HepG2 (cell line): ENCODE data around the gene POLR1H. TPM values are rescaled to one million over a fixed set of nuclear protein-coding genes. Genes with fewer than 3 reads are reported as not detected.
A peak's percentile ranks its signal among the peaks of the same experiment; 100 is the strongest.

Experiments
- ATF1 ChIP-seq: IDR thresholded peaks from 2 replicates; pipeline ENCODE4 v1.6.1; 2016; ENCODE audit warnings: mild to moderate bottlenecking, control low read depth
- DDIT3 ChIP-seq: sonication (generic); formaldehyde crosslinking; IDR thresholded peaks from 2 replicates; pipeline ENCODE4 v1.4.0; 2020; ENCODE audit warnings: mild to moderate bottlenecking, missing genetic modification reagents
- ESRRA ChIP-seq: sonication (generic); formaldehyde crosslinking; IDR thresholded peaks from 2 replicates; pipeline ENCODE4 v1.5.1; 2020; ENCODE audit warnings: mild to moderate bottlenecking, low read depth, missing genetic modification reagents
- GATAD2A ChIP-seq: IDR thresholded peaks from 2 replicates; pipeline ENCODE4 v1.6.1; 2016
- HDAC1 ChIP-seq: sonication (generic); formaldehyde crosslinking; IDR thresholded peaks from 2 replicates; pipeline ENCODE4 v1.5.1; 2020; ENCODE audit warnings: mild to moderate bottlenecking, missing genetic modification reagents
- HMG20A ChIP-seq: IDR thresholded peaks from 2 replicates; pipeline ENCODE4 v1.6.1; 2016; ENCODE audit warnings: borderline replicate concordance
- HNF4A ChIP-seq: sonication (generic); formaldehyde crosslinking; IDR thresholded peaks from 2 replicates; pipeline ENCODE4 v1.4.0; 2020; ENCODE audit warnings: missing genetic modification reagents
- IKZF4 ChIP-seq: sonication (generic); formaldehyde crosslinking; IDR thresholded peaks from 2 replicates; pipeline ENCODE4 v1.5.1; 2020; ENCODE audit warnings: borderline replicate concordance, mild to moderate bottlenecking, low read depth, missing genetic modification reagents; ENCODE audit errors: not compliant biosample characterization
- MBD4 ChIP-seq: IDR thresholded peaks from 2 replicates; pipeline ENCODE4 v1.6.1; 2012; ENCODE audit warnings: low read length, inconsistent platforms, borderline replicate concordance
- NR2C2 ChIP-seq: sonication (generic); formaldehyde crosslinking; IDR thresholded peaks from 2 replicates; pipeline ENCODE4 v1.4.0; 2020; ENCODE audit warnings: missing genetic modification reagents, mild to moderate bottlenecking, moderate library complexity, borderline replicate concordance
- POGZ ChIP-seq: sonication (generic); formaldehyde crosslinking; IDR thresholded peaks from 2 replicates; pipeline ENCODE4 v1.4.0; 2020; ENCODE audit warnings: mild to moderate bottlenecking, missing genetic modification reagents
- RARA ChIP-seq: IDR thresholded peaks from 2 replicates; pipeline ENCODE4 v1.6.1; 2016; ENCODE audit warnings: missing genetic modification reagents, missing compliant biosample characterization
- RBAK ChIP-seq: sonication (generic); formaldehyde crosslinking; IDR thresholded peaks from 2 replicates; pipeline ENCODE4 v1.5.1; 2020; ENCODE audit warnings: mild to moderate bottlenecking, missing genetic modification reagents
- ZNF44 ChIP-seq: sonication (generic); formaldehyde crosslinking; IDR thresholded peaks from 2 replicates; pipeline ENCODE4 v1.5.1; 2020; ENCODE audit warnings: mild to moderate bottlenecking, missing genetic modification reagents
- ZNF543 ChIP-seq: sonication (generic); formaldehyde crosslinking; IDR thresholded peaks from 2 replicates; pipeline ENCODE4 v1.4.0; 2020; ENCODE audit warnings: mild to moderate bottlenecking, missing genetic modification reagents
- ZNF558 ChIP-seq: sonication (generic); formaldehyde crosslinking; IDR thresholded peaks from 2 replicates; pipeline ENCODE4 v1.9.0; 2022; ENCODE audit warnings: mild to moderate bottlenecking, missing genetic modification reagents, borderline replicate concordance
- ZNF563 ChIP-seq: sonication (generic); formaldehyde crosslinking; IDR thresholded peaks from 2 replicates; pipeline ENCODE4 v1.8.0; 2022; ENCODE audit warnings: mild to moderate bottlenecking, moderate library complexity, missing genetic modification reagents
- polyA plus RNA-seq, 8 experiments: library from polyadenylated mRNA; depleted of rRNA in 3 of 8; stranded (reverse) in 7 of 8; unstranded in 1 of 8; fragments of >200 nt; fragmentation: Illumina TruSeq in 4 of 8; extraction: Trizol in 4 of 8; gene quantifications; 2 replicates each; pipeline versions ENCODE4 v1.2.1 to v1.2.3, GENCODE V29; 2011 to 2016; ENCODE audit warnings: low read depth in 4 of 8, missing spikeins in 1 of 8, mixed read lengths in 1 of 8; ENCODE audit not compliant: insufficient read depth in 1 of 8
- total RNA-seq, 5 experiments: library from RNA; depleted of rRNA; stranded (reverse); fragments of >200 nt; fragmentation: Illumina TruSeq; extraction: Trizol; gene quantifications; 2 replicates each; pipeline ENCODE4 v1.2.3, GENCODE V29; 2016; ENCODE audit warnings: low read depth in 1 of 5
- TF ChIP-seq, protein P1 (sequence below): IDR thresholded peaks from 2 replicates; pipeline ENCODE4 v1.6.1; 2012; ENCODE audit warnings: low read depth, low read length, improper control_type of control experiment
- TF ChIP-seq, protein P2 (sequence below): sonication (generic); formaldehyde crosslinking; IDR thresholded peaks from 2 replicates; pipeline ENCODE4 v1.4.0; 2020; ENCODE audit warnings: missing genetic modification reagents, borderline replicate concordance
- TF ChIP-seq, protein P3 (sequence below): sonication (generic); formaldehyde crosslinking; IDR thresholded peaks from 2 replicates; pipeline ENCODE4 v1.9.0; 2021; ENCODE audit warnings: missing genetic modification reagents, mild to moderate bottlenecking, borderline replicate concordance
- TF ChIP-seq, protein P4 (sequence below): sonication (generic); formaldehyde crosslinking; IDR thresholded peaks from 2 replicates; pipeline ENCODE4 v1.4.0; 2020; ENCODE audit warnings: missing genetic modification reagents

POLR1H gene
- total and polyA plus RNA-seq, 2 of the 13 experiments (the other 11 are each of a cell fraction or from before 2014, with no cell fraction given), result 61.4 to 79.8 TPM

DNA sequence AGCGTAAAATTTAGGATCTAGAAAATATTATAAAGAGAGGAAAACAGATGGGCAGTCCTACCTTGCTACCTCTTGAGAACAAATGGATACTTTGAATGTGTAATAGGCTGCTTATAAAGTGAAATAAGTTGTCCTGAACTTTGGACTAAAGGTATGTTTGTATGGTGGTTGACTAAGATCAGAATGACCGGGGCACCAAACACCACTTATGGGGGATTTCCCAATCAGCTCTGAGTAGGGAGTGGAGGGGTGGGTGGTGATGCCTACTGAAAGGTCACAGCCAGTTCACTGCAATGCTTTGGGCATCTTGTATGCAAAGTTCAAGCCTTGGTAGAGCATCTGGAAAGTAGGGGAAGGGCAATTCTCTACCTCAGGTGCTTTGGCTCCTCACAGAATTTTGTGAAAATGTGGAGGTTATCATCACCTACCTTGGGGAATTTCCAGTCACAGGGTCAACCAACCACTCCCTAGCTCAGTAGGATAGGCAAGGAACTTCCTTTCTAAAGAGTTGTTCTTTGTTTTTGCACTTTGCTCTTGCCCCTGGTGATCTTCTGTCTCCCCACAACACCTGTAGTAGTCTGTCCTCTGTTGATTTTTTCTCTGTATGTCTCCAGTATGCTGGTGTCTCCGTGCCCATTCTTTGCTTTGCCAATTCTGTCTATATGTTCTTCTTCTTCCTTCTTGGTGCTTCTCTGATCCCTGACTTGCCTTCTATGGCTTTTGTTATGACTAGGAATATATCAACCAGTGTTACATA is 52.1 kb downstream of the POLR1H start, which contains the start of gene TRIM31 (continued):
- TF ChIP-seq, protein P1, sequence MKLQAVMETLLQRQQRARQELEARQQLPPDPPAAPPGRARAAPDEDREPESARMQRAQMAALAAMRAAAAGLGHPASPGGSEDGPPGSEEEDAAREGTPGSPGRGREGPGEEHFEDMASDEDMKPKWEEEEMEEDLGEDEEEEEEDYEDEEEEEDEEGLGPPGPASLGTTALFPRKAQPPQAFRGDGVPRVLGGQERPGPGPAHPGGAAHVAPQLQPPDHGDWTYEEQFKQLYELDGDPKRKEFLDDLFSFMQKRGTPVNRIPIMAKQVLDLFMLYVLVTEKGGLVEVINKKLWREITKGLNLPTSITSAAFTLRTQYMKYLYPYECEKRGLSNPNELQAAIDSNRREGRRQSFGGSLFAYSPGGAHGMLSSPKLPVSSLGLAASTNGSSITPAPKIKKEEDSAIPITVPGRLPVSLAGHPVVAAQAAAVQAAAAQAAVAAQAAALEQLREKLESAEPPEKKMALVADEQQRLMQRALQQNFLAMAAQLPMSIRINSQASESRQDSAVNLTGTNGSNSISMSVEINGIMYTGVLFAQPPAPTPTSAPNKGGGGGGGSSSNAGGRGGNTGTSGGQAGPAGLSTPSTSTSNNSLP, result peak; percentile 62; the same call in 1 of the 2 replicates
- TF ChIP-seq HNF4A (CRISPR knock-in tag), result peak; percentile 79
- TF ChIP-seq ESRRA (CRISPR knock-in tag), result no peak
- TF ChIP-seq ZNF558 (CRISPR knock-in tag), result no peak
- TF ChIP-seq, protein P2, sequence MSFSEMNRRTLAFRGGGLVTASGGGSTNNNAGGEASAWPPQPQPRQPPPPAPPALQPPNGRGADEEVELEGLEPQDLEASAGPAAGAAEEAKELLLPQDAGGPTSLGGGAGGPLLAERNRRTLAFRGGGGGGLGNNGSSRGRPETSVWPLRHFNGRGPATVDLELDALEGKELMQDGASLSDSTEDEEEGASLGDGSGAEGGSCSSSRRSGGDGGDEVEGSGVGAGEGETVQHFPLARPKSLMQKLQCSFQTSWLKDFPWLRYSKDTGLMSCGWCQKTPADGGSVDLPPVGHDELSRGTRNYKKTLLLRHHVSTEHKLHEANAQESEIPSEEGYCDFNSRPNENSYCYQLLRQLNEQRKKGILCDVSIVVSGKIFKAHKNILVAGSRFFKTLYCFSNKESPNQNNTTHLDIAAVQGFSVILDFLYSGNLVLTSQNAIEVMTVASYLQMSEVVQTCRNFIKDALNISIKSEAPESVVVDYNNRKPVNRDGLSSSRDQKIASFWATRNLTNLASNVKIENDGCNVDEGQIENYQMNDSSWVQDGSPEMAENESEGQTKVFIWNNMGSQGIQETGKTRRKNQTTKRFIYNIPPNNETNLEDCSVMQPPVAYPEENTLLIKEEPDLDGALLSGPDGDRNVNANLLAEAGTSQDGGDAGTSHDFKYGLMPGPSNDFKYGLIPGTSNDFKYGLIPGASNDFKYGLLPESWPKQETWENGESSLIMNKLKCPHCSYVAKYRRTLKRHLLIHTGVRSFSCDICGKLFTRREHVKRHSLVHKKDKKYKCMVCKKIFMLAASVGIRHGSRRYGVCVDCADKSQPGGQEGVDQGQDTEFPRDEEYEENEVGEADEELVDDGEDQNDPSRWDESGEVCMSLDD, result no peak
- no peak for TF ChIP-seq MBD4
- TF ChIP-seq, protein P3, sequence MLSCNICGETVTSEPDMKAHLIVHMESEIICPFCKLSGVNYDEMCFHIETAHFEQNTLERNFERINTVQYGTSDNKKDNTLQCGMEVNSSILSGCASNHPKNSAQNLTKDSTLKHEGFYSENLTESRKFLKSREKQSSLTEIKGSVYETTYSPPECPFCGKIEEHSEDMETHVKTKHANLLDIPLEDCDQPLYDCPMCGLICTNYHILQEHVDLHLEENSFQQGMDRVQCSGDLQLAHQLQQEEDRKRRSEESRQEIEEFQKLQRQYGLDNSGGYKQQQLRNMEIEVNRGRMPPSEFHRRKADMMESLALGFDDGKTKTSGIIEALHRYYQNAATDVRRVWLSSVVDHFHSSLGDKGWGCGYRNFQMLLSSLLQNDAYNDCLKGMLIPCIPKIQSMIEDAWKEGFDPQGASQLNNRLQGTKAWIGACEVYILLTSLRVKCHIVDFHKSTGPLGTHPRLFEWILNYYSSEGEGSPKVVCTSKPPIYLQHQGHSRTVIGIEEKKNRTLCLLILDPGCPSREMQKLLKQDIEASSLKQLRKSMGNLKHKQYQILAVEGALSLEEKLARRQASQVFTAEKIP (CRISPR knock-in tag), result no peak
- peak; percentile 27; the same call in 1 of the 2 replicates for TF ChIP-seq HMG20A (CRISPR knock-in tag)
- TF ChIP-seq, protein P4, sequence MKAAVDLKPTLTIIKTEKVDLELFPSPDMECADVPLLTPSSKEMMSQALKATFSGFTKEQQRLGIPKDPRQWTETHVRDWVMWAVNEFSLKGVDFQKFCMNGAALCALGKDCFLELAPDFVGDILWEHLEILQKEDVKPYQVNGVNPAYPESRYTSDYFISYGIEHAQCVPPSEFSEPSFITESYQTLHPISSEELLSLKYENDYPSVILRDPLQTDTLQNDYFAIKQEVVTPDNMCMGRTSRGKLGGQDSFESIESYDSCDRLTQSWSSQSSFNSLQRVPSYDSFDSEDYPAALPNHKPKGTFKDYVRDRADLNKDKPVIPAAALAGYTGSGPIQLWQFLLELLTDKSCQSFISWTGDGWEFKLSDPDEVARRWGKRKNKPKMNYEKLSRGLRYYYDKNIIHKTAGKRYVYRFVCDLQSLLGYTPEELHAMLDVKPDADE (CRISPR knock-in tag), result no peak
- TF ChIP-seq ATF1, result 0 out of 2 replicates have a peak, but pooled peaks have one; percentile 39
- no peak for TF ChIP-seq ZNF44
- TF ChIP-seq ZNF543 (CRISPR knock-in tag), result no peak
- peak; percentile 40; the same call in 1 of the 2 replicates for TF ChIP-seq GATAD2A (CRISPR knock-in tag)
- TF ChIP-seq DDIT3 (CRISPR knock-in tag), result no peak
- TF ChIP-seq ZNF563 (CRISPR knock-in tag), result no peak
- TF ChIP-seq NR2C2, result peak; percentile 38; the same call in 1 of the 2 replicates
- no peak for TF ChIP-seq IKZF4 (CRISPR knock-in tag)
- TF ChIP-seq POGZ, result no peak
- peak; percentile 24; the same call in 1 of the 2 replicates for TF ChIP-seq HDAC1 (CRISPR knock-in tag)
- peak; percentile 90 for TF ChIP-seq RARA (CRISPR knock-in tag)
- TF ChIP-seq RBAK, result peak; percentile 59; the same call in 1 of the 2 replicates
